ENCODE data around the gene VCAN. TPM values are rescaled to one million over a fixed set of nuclear protein-coding genes. Genes with fewer than 3 reads are reported as not detected.

VCAN gene
- total RNA-seq, 1 donor from 2014 or later: 33.7 TPM

DNA sequence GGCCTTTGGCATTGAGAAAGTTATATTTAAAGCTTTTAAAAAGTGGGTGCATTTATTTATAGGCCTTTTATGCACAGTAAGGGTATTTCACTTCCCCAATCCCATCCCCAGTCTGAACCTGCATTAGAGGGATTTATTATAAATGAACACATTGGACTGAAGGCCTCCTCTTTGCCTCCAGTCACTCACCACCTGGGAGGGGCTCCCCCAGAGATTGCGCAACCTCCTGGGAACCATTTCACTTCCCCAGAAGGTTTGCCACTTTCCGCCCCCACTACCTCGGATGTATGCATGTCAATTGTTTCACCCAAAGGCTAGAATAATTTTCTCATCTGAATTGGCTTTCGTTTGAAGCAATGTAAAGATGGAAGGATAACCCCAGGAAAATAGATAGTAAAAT, 29.8 kb upstream of the VCAN start:
- no peak for TF ChIP-seq CTCF (IDR thresholded peaks at IDR 0.05; ENCODE audit: insufficient read depth, low read length, severe bottlenecking)

DNA sequence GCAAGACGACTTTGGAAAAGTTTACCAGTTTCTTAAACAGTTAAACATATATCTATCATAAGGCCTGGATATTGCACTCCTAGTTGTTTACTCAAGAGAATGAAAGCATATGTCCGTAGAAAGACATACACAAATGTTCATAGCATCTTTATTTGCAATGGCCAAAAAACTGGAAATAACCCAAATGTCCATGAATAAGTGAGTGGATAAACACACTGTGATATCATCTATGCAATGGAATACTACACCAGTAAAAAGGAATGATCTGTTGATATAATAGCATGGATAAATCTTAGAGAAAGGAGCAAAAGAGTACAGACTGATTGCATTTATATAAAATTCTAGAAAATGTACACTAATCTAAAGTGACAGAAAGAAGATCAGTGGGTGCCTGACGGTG, 28.0 kb upstream of the VCAN start:
- Histone ChIP-seq H3K4me3 (ENCODE audit: low read depth, low read length) (no peak overlapping the region), H3K36me3 (ENCODE audit: control insufficient read depth, insufficient read depth, low read length) (no peaks in the 10 kb centered on the region), H3K27me3 (ENCODE audit: control insufficient read depth, insufficient read depth, low read length) (no peaks in the 10 kb centered on the region)
- no peak for TF ChIP-seq CTCF (IDR thresholded peaks at IDR 0.05; ENCODE audit: insufficient read depth, low read length, severe bottlenecking)
- DNase-seq (ENCODE audit: low read depth) (no peak), FAIRE-seq (no peak)

More for the DNA sequence above, 29.8 kb upstream of the VCAN start:
- no peaks in the 10 kb centered on the region for H3K27me3 ChIP-seq (ENCODE audit: control insufficient read depth, insufficient read depth, low read length)
- DNase-seq (ENCODE audit: low read depth) (no peak), FAIRE-seq (no peak)
- no peaks in the 10 kb centered on the region for H3K36me3 ChIP-seq (ENCODE audit: control insufficient read depth, insufficient read depth, low read length)
- no peak overlapping the region for H3K4me3 ChIP-seq (ENCODE audit: low read depth, low read length)

GRCh38 chr5:83444445-83444844, 27.1 kb upstream of the VCAN start:
- DNase-seq (ENCODE audit: low read depth): no peak
- Histone ChIP-seq H3K36me3 (ENCODE audit: control insufficient read depth, insufficient read depth, low read length) (no peaks in the 10 kb centered on the region), H3K4me3 (ENCODE audit: low read depth, low read length) (no peak overlapping the region), H3K27me3 (ENCODE audit: control insufficient read depth, insufficient read depth, low read length) (no peaks in the 10 kb centered on the region)
- FAIRE-seq: no peak
- TF ChIP-seq CTCF (IDR thresholded peaks at IDR 0.05; ENCODE audit: insufficient read depth, low read length, severe bottlenecking): no peak

DNA sequence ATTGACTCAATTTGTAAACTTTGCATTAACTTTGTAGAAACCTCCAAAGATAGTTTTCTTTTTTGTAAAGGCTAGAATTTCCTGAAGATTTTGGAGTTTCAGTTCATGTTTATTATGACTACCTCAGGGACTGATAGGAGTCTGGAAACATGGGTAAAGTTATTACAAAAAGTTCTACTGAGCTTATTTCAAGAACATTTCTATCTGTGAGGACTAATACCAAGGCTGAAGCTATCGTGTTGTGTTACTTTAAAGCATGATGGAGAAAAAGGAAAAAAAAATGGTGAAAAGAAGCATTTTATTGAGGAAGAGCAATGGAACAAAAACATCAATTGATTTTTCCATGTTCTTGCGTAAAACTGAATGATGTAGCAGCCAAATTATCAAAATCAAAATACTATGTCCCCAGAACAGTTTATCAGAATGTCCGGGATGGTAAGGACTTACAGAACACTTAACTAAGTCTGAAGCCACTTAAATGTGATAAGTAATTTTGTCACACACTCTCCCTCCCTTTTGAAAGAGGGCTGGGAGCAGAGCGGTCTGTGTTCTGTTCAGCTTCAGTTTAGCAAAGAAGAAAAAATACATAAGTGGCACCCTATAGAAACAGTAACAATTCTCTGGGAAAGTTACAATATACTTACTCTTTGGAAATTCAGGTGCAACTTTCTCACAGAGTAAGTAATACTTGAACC, 25.1 kb upstream of the VCAN start:
- Histone ChIP-seq H3K36me3 (ENCODE audit: control insufficient read depth, insufficient read depth, low read length) (no peaks in the 10 kb centered on the region), H3K4me3 (ENCODE audit: low read depth, low read length) (no peak overlapping the region), H3K27me3 (ENCODE audit: control insufficient read depth, insufficient read depth, low read length) (no peaks in the 10 kb centered on the region)
- no peak for FAIRE-seq
- no peak for TF ChIP-seq CTCF (IDR thresholded peaks at IDR 0.05; ENCODE audit: insufficient read depth, low read length, severe bottlenecking)
- DNase-seq (ENCODE audit: low read depth): no peak

- no peaks in the 10 kb centered on the region for H3K36me3 ChIP-seq (ENCODE audit: control insufficient read depth, insufficient read depth, low read length)
- no peaks in the 10 kb centered on the region for H3K27me3 ChIP-seq (ENCODE audit: control insufficient read depth, insufficient read depth, low read length)
- H3K4me3 ChIP-seq (ENCODE audit: low read depth, low read length): no peak overlapping the region
- no peak for DNase-seq (ENCODE audit: low read depth)
- no peak for FAIRE-seq
- no peak for TF ChIP-seq CTCF (IDR thresholded peaks at IDR 0.05; ENCODE audit: insufficient read depth, low read length, severe bottlenecking)
Observed at GRCh38 chr5:83447533-83447932, 24.0 kb upstream of the VCAN start.
